IPS-NIHi11 (cell line): ENCODE data around the gene SSBP2.
"Not testable (repeated sequence)": the region's sequence is repeated elsewhere in the genome, so short reads cannot be mapped to it uniquely, and the experiment has no call there.

Source experiments
- DNase-seq: peaks from one replicate; pipeline ENCODE4 v3.0.0; 2012; ENCODE audit warnings: mixed read lengths, low spot score

Gene SSBP2

DNA sequence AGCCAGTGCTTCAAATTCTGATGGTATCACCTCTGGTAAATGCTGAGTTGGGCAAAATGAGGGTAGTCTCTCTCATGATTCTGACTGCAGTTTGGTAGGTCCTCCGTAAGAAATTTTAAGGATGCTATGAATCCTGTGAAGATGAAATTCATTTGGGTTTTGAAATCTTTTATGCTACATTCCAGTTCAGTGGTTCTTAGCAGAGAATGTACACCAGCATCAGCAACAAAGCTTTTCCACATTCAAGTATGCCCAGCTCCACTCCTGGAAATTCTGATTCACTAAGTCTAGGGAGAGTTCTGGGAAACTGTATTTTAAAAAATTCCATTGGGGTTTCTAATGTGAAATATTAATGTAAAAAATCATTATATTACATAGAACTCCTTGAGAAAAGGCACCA, 323.3 kb downstream of the SSBP2 start:
- DNase-seq = no peak

DNA sequence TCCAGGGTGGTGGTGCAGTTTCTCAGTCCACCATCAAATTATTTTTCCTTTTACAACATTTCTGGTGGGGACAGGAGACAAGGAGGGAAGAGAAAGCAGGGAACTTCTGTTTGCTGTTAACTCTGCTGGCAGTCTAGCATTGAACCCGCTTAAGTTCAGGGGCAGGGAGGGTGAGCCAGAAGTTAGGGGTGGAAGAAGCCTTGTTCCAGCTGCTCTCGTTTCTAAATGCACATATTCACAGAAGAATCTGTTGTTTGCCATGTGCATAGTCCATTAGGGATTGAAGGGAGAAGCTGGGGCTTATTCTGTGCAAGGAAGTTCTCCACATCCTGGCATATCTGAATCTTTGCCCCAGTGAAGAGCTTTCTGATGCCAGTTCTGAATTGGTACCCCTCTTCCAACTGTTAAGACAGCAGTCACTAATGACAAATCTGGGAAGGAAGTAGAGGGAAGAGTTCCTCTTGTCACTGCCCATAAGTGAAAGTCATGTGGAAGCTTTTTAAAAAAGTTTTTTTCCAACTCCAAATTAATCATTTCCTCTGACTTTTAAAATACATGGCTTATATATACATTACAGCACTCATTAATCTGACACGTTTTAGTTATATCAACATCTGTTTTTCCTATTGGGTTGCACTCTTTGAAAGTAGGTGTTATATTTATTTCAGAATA, 324.4 kb downstream of the SSBP2 start:
- no peak for DNase-seq

DNA sequence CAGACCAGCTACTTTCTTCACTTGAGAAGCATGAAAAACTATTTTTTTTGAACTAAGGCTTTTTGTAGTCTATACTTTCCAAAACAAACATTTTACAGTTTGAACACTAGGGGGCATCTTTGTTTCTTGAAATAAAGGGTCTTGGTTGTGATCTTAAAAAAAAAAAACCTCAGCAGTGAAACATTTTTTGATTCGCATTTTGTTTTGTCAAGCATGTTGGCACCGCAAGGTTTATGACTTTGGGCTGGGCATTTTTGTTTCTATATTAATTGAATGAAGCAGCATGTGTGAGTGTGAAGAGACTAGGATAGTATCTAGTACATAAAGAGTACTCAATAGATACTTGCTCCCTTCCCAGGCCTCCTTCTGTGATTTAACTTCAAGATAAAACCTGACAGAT, 325.3 kb downstream of the SSBP2 start:
- DNase-seq = peak; percentile 31

DNA sequence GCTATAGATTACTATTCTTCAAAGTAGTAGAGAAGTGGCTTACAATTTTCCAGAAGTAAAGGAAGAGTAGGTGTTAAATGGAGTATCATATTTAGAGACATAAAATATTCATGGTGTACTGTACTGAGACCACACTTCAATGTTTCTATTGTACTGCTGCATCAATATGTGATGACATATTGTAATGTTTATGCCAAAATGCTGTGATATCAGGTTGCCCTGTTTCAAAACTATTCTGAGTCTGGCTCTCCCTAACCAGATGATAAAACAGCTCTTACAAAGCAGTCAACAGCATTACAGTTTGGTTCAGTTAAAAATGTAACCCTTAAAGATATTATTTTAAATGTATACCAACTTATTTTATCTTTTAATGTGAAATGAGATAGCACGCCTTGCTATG, 326.2 kb downstream of the SSBP2 start:
- DNase-seq = no peak

DNA sequence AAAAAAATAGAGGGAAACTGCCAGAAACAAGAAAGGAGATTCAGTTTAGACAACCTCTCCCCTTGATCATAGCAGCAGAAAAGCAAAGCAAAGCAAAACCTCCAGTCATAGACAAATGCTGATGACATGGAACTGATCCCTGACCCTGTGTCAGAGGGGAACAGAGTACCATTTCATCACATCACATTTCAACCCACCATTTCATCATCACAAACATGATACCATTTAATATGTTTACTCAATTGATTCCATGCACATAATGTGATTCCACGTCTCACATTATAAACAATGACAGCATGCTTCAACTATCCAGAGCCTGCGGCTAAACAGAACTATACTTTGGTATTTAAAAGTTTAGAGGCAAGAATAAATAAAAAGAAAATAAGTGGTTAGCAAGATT, 328.2 kb downstream of the SSBP2 start:
- DNase-seq = no peak

DNA sequence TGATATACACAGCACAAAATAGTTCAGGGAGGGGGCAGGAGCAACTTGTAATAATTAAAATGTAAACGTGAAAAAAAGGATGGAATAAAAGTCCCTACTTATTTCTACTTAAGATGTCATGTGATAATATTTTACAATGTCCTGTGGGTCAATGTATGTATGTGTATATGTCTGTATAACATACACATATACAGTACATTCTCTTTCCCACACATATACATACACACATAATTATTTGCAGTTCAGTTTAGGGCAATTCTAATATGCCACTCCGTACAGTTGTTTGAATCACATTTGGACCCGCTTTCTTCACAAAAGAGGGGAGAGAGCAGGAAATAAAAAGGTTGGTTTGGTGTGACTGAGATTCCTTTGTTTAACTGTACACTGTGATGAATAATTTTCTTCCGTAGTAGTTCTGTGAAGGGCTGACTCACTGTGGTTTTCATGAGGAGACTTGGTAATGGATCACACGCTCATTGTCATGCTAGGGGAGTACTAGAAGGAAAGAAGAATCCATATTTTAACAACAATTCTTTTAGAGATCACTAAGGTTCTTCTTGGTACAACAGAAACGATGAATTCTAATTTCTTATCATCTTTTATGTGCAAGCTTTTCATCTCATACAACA, 330.7 kb downstream of the SSBP2 start:
- DNase-seq = no peak

DNA sequence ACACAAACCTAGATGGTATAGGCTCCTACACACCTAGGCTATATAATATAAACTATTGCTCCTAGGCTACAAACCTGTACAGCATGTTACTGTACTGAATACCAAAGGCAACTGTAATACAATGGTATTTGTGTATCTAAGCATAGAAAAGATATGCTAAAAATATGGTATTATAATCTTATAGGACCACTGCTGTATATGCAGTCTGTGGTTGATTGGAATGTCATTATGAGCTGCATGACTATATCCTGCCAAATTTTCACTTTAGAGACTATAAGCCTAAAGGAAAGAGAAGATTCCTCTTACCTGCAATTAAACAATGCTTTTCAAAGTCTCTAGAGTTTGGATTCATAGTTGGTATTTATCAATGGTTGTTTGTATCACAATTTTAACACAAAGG, 332.3 kb downstream of the SSBP2 start:
- DNase-seq = no peak

DNA sequence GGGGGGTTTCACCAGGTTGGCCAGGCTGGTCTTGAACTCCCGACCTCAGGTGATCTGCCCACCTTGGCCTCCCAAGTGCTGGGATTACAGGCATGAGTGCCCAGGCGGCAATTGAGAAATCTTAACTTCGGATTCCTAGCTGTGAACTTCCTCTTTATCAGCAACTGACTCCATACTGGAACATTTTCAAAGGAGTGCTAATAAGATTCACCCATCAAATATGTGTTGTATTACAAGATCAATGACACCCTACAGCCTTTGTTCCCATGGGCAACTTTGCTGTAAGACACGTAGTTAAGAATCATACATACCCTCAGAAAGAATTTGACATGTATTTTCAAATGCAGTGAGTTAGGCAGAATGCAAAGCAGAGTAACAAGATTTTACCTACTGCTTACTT, 333.8 kb downstream of the SSBP2 start:
- DNase-seq = no peak

DNA sequence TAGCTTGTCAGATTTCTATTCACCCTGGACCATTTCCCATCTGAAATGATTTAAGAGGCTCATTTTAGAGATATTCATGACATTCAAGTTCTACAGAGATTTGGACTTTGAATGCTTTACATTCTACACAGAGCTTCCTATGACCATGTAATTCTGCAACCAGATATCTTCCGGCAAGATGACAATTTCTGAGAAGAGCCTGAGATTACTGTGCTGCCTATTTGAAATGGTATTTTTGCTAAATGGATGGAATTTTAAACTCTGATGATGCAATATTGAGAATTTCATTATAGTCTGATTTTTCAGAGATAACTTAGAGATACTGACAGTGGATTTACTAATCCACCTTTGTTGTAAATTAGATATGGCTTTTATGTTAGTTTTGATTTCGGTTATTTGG, 341.0 kb downstream of the SSBP2 start:
- no peak for DNase-seq

DNA sequence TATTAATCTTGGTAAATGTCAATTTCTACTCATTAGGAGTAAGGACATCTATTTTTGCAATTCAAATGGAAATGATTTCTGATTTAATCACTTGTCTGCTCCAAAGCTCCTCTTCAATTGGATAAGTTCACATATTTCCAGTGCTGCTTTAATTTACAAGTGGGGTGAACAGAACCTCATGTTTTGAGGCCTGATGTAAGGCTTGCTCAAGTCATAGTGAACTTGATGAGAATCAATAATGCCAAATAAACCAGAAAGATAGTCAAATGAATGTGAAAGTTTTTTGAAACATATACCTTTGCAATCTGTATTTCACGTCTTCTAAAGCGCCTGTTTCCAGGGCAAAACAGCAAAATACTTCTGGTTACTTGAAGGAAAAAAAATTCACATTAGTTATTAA, 341.5 kb downstream of the SSBP2 start:
- no peak for DNase-seq

DNA sequence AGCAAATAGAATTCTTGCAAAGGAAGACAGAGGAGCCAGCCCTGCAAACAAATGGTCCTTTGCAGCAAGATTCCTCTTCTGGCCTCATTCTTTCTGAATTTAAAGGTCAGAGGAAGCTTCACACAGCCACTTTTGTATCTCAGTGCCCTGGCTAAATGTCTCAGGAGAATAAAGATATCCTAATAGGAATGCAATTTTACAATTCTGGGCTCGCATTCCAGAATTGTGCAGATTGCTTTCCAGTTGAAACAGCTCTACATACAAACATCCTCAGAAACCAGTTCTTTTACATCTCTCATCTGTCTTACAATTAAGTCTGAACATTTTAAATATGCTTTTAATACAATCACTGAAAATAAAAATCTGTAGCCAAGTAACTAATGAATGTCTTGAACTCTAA, 342.4 kb downstream of the SSBP2 start:
- no peak for DNase-seq

DNA sequence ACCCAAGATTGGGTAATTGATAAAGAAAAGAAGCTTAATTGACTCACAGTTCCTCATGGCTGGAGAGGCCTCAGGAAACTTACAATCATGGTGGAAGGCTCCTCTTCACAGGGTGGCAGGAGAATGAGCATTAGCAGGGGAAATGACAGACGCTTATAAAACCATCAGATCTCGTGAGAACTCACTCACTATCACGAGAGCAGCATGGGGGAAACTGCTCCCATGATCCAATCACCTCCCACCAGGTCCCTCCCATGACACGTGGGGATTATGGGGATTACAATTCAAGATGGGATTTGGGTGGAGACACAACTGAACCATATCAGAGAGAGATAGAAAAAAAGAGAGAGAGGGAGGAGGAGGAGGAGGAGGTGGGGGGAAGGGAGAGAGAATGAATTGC, 343.1 kb downstream of the SSBP2 start:
- not testable (repeated sequence) for DNase-seq

DNA sequence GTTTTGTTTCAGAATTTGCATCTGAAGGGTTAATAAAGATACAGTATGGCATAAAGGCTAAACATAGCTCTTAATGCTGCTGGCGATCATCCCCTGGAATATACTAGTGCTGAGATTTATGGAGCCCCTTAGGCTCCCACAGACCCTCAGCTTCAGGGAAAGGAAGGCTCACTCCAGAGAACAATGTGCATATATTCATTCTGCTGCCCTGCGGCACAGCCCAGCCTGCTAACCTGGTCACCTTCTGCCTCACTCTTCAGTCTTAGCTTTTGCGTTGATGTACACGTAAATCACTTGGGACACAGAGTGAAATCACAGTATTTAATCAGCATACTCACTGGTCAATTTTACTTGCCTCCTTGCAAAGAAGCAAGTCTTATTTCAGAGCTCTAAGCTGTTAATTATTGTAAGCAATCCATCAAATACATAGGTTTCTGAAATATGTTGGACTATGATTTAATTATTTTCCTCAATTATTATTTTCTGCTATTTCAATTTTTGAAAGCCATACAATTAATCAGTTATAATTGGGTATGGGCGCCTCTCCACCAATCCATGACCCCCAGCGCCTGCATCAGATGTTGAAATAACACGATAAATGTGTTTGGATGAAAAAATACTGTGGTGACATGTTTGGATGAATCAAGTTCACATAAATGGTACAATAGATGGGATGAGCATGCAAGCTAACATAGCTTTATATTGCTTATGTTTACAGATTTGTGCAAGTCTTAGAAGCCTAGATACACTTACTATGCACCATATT, 345.6 kb downstream of the SSBP2 start:
- DNase-seq = no peak

DNA sequence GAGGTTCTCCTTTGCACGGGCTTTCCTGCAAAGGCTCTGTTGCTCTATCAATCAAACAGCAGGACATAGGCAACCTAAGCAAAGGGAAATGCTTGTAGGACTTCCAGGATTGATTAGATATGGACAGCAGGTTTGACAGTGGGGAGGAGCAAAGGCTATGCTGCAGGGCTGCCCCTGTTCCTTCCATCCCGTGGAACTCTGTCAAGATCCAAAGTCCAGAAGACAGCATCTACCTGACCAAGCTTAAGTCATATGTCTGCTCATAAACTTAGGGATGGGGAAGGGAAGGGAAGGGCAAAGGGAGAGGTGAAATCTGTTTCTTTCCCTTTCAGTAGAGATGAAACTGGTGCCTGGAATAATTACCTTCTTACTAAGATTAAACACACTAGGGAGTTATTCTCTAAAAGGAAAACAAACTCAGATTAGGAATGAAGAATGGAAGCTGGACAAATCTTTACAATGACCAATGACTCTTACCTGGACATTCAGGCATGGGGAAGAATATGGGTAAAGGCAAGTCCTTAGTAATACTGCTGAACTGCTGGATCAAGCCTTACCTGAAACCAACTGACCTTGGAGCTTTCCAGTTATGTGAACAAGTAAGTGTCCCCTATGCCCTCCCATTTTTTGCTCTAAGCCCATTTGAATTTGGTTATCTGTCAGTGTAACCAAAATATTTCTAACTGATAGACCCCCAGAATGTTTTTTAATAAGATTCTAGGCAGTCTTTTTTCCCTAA, 348.5 kb downstream of the SSBP2 start:
- no peak for DNase-seq

DNA sequence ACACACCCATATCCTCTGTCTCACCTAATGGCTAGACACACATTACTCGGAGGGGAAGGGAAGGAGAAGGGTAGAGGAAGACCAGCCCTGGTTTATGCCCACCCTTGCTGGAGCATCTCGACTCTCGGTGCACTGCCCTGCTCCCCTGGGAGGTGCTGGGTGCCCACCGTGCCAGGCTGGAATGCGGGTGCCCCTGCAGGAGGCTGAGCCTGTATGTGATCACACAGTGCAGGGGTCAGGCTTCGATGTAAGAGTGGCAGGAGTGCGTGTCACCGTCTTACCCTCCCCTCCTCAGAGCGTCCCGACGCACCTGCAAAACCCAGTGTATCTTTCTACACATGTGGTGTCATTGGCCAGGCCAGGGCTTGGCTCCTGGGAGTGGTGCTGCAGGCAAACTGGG, 349.6 kb downstream of the SSBP2 start:
- DNase-seq = no peak

DNA sequence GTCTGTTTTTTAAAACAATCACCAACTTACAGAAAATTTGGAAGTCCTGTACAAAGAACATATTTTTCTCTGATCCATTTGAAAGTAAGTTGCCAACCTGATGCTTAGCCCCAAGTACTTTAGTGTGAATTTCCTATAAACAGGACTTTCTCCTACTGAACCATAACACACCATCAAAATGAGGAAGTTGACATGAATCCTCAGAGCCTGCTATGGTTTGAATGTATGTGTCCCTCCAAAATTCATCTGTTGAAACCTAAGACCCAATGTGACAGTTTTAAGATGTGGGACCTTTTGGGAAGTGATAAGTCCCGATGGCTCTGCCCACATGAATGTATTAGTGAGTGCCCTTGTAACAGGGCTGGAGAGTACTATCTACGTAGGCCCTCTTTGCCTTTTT, 350.5 kb downstream of the SSBP2 start:
- DNase-seq = no peak

DNA sequence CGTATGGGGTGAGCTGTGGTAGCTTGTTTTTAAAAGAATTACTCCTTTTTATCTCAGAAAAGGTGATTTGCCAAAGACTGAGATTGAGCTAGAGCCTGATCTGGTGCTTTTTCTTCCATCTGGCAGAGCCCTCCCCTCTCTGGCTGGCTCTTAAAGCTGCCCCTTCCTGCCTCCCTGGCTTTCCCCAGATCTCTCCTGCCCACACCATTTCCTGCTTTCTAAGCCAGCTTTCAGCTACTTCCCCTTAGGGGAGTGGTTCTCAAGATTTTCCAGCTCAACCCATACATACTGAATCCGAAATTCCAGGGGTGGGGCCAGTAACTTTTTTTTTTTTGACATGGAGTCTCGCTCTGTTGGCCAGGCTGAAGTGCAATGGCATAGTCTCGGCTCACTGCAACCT, 352.2 kb downstream of the SSBP2 start:
- no peak for DNase-seq

DNA sequence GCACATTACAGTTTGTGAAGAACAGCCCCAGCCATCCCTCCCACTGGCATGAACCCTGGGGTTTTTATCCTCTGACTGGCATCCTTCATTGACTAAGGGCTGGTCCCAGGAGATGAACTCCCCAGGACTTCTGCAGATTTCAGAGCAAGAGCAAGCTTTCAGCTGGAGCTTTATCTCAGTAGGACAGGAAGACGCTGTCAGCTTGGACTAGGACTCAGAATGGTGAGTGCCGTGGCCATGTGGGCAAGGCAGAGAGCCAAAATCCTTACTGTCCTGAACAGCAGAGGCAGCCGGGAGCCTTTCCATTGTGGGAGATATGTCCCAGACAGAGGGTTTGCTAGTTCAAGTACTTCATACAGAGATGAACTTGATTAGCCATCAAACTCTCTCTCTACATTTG, 353.7 kb downstream of the SSBP2 start:
- no peak for DNase-seq

DNA sequence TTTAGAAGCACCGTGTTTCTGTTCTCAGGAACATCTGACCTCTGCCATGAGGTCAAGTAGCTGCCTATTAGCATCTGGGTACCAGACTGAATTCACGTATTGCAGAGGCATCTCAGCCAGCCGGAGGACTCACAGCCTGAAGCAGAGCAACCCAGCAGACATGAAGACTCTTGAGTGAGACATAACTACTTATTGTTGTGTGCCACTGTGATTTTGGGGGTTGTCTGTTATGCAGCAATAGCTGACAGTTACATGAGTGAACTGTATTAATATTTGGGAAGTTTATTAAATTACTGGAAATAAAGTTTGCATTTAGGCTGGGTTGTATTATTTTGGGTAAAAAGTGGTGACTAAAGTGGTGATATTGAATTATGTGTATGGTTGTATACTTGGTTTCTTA, 355.6 kb downstream of the SSBP2 start:
- DNase-seq = no peak

DNA sequence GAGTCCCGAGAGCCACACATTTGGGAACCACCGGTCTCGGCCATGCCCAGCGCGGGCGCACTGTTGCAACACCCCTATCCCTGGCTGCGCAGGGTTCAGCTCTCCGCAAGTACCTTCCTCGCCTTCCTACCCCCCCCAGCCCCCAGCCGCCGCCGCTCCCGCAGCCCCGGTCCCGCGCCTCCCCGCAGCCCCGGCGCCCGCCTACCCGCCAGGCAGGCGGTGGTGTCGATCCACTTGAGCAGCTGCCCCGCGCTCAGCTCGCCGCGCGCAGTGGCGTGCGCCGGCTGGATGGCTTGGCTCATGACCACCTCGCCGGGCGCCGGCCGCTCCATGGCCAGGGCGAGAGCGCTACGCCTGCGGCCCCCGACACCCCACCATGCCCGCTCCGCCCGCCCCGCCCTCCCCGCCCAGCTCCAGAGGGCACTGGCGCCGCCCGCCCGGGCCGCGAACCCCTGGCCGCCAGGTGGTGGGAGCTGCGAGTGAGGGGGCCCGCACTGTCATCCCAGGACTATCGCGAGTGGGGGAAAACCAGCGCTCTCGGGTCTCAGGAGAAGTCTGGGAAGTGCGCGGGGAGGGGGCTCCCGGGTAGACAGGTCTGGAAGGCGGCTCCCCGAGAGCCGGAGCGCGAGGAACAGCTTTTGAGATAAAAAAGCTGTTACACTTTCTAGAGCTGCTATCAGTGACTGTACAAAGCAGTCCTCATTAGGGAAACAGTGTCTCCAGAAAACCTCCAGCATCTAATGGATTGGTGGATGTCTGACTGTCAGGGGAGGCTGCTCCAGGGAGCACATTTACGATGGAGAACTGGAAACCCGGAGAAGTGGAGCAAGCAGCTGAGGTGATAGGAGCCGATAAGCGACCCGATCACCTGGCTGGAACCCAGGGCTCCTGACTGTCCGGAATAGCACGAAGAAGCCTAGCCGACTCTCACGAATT, 356.8 kb downstream of the SSBP2 start, which contains the start of gene ACOT12:
Gene ACOT12, minus strand, starts transcription at position 352 of the 936 bp plus-strand sequence. Its CDS starts 20 bp downstream, at position 332.
- peak; percentile 54 for DNase-seq

DNA sequence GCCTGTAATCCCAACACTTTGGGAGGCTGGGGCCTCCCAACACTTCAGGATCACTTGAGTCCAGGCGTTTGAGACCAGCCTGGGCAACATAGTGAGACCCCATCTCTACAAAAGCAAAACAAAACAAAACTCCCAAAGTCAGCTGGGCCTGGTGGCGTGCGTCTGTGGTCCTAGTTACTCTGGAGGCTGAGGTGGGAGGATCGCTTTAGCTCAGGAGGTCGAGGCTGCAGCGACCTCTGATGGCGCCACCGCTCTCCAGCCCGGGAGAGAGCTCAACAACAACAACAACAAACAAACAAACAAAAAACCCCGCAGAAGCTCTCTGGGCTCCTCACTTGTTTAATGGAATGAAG, 357.5 kb downstream of the SSBP2 start:
- no peak for DNase-seq

DNA sequence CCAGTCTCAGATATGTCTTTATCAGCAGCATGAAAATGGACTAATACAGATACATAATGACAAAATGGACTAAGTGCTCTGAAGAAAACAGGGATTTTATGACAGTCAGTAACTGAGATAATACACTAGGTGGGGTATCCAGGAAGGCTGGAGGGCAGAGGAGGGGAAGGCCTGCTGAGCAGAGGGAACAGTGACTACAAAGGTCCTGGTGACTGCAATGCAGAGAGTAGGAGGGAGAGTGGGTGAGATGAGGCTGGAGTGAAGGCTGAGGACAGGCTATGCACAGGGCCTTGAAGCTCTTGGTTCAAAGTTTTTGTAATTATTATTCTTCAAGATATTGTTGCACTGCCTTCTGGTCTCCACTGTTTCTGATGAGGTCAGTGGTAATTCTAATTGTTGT, 361.9 kb downstream of the SSBP2 start:
- DNase-seq = no peak
